ENCODE data around the gene SLC2A14.
"Not testable (repeated sequence)": the region's sequence is repeated elsewhere in the genome, so short reads cannot be mapped to it uniquely, and the experiment has no call there.

SLC2A14 gene

GRCh38 chr12:7797698-7798398, 74.9 kb downstream of the SLC2A14 start:
- TF ChIP-seq POLR2AphosphoS5 (IDR thresholded peaks at IDR 0.05; ENCODE audit: low read depth, low read length) = no peak
- TF ChIP-seq TAF1 (IDR thresholded peaks at IDR 0.05; ENCODE audit: borderline replicate concordance, low read depth, low read length) = no peak
- no peak for TF ChIP-seq POLR2A (IDR thresholded peaks at IDR 0.05; ENCODE audit: low read depth, low read length)
- DNase-seq (ENCODE audit: insufficient read length) (no peak), FAIRE-seq (no peak)

DNA sequence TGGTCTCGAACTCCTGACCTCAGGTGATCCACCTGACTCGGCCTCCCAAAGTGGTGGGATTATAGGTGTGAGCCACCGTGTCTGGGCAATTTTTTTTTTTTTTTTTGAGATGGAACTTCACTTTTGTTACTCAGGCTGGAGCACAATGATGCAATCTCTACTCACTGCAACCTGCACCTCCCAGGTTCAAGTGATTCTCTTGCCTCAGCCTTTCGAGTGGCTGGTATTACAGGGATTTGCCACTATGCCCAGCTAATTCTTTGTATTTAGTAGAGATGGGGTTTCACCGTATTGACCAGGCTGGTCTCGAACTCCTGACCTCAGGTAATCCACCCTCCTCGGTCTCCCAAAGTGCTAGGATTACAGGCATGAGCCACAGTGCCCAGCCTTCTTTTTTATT, 75.4 kb downstream of the SLC2A14 start:
- FAIRE-seq; DNase-seq (ENCODE audit: insufficient read length): not testable (repeated sequence)

DNA sequence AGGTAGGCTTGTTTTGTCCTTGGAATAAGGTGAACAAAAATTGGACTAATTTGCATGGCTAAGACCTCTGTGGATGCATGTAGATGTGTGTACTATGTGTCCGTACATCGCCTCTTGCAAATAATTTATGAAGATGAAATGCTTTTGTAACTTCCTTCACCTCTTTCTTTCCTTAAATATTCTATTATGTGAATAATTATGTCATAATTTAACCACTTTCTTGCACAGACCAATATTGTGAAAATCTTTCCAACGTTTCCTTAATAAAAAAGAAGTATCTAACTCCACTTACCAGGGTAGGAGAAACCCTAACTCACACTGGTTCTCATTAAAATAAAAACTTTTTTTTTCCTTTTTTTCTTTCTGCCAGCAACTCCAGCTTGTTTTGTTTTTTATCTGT, 79.5 kb downstream of the SLC2A14 start:
- no peak for TF ChIP-seq POLR2AphosphoS5 (IDR thresholded peaks at IDR 0.05; ENCODE audit: low read depth, low read length)
- no peak for TF ChIP-seq POLR2A (IDR thresholded peaks at IDR 0.05; ENCODE audit: low read depth, low read length)
- TF ChIP-seq TAF1 (IDR thresholded peaks at IDR 0.05; ENCODE audit: borderline replicate concordance, low read depth, low read length) = no peak
- no peak for FAIRE-seq
- no peak for DNase-seq (ENCODE audit: insufficient read length)

- FAIRE-seq; DNase-seq (ENCODE audit: insufficient read length): not testable (repeated sequence)
Measured at GRCh38 chr12:7788884-7789528, 83.7 kb downstream of the SLC2A14 start, which contains the start of gene NANOG. NANOG (plus strand) TSS chr12:7789402; CDS start chr12:7789615, 213 bp downstream.

- TF ChIP-seq POLR2A (IDR thresholded peaks at IDR 0.05; ENCODE audit: low read depth, low read length) (no peak), TAF1 (IDR thresholded peaks at IDR 0.05; ENCODE audit: borderline replicate concordance, low read depth, low read length) (no peak)
- no peak for FAIRE-seq
- DNase-seq (ENCODE audit: insufficient read length) = no peak
Measured at GRCh38 chr12:7788294-7788660, 84.4 kb downstream of the SLC2A14 start.

GRCh38 chr12:7787574-7788293, 85.0 kb downstream of the SLC2A14 start:
- DNase-seq (ENCODE audit: insufficient read length) = no peak
- no peak for TF ChIP-seq TAF1 (IDR thresholded peaks at IDR 0.05; ENCODE audit: borderline replicate concordance, low read depth, low read length)
- no peak for TF ChIP-seq POLR2AphosphoS5 (IDR thresholded peaks at IDR 0.05; ENCODE audit: low read depth, low read length)
- TF ChIP-seq POLR2A (IDR thresholded peaks at IDR 0.05; ENCODE audit: low read depth, low read length) = no peak
- FAIRE-seq = no peak

GRCh38 chr12:7784701-7785100, 88.0 kb downstream of the SLC2A14 start:
- no peak for TF ChIP-seq POLR2A (IDR thresholded peaks at IDR 0.05; ENCODE audit: low read depth, low read length)
- no peak for TF ChIP-seq TAF1 (IDR thresholded peaks at IDR 0.05; ENCODE audit: borderline replicate concordance, low read depth, low read length)
- TF ChIP-seq POLR2AphosphoS5 (IDR thresholded peaks at IDR 0.05; ENCODE audit: low read depth, low read length) = no peak
- no peak for DNase-seq (ENCODE audit: insufficient read length)
- FAIRE-seq = no peak

- not testable (repeated sequence) for FAIRE-seq; DNase-seq (ENCODE audit: insufficient read length)
Measured at GRCh38 chr12:7783433-7783832, 89.3 kb downstream of the SLC2A14 start.

- DNase-seq (ENCODE audit: insufficient read length) (no peak), FAIRE-seq (no peak)
- no peak for TF ChIP-seq POLR2AphosphoS5 (IDR thresholded peaks at IDR 0.05; ENCODE audit: low read depth, low read length)
- no peak for TF ChIP-seq POLR2A (IDR thresholded peaks at IDR 0.05; ENCODE audit: low read depth, low read length)
- TF ChIP-seq TAF1 (IDR thresholded peaks at IDR 0.05; ENCODE audit: borderline replicate concordance, low read depth, low read length) = no peak
Measured at GRCh38 chr12:7782055-7782454, 90.7 kb downstream of the SLC2A14 start.

- TF ChIP-seq TAF1 (IDR thresholded peaks at IDR 0.05; ENCODE audit: borderline replicate concordance, low read depth, low read length) (no peak), POLR2AphosphoS5 (IDR thresholded peaks at IDR 0.05; ENCODE audit: low read depth, low read length) (no peak), POLR2A (IDR thresholded peaks at IDR 0.05; ENCODE audit: low read depth, low read length) (no peak)
- DNase-seq (ENCODE audit: insufficient read length) = no peak
- no peak for FAIRE-seq
Measured at GRCh38 chr12:7781274-7781673, 91.4 kb downstream of the SLC2A14 start.

- FAIRE-seq (no peak), DNase-seq (ENCODE audit: insufficient read length) (no peak)
- no peak for TF ChIP-seq POLR2AphosphoS5 (IDR thresholded peaks at IDR 0.05; ENCODE audit: low read depth, low read length)
- no peak for TF ChIP-seq POLR2A (IDR thresholded peaks at IDR 0.05; ENCODE audit: low read depth, low read length)
- TF ChIP-seq TAF1 (IDR thresholded peaks at IDR 0.05; ENCODE audit: borderline replicate concordance, low read depth, low read length) = no peak
Measured at GRCh38 chr12:7769999-7770398, 102.7 kb downstream of the SLC2A14 start.

All from GM12892 (cell line).